Measurements from ENCODE around the gene TNIP2. TPM values are rescaled to one million over a fixed set of nuclear protein-coding genes. Genes with fewer than 3 reads are reported as not detected.

Gene TNIP2
- total RNA-seq, 2 donors from 2014 or later = 72.3 to 85.8 TPM

GRCh38 chr4:2797545-2798305, 41.6 kb upstream of the TNIP2 start:
- Mint-ChIP-seq H3K27me3 (ENCODE audit: low read depth) (no peaks in the 10 kb centered on the region), H3K27ac (no peak overlapping the region), H3K36me3 (ENCODE audit: insufficient read depth in 2 of 2) (peaks cover 0 to 2% of the 10 kb centered on the region in 2 donors), H3K4me3 (peak overlapping the region; percentile 84 to 92), H3K9me3 (no peaks in the 10 kb centered on the region), H3K4me1 (ENCODE audit: low read depth) (peaks cover 58% of the 10 kb centered on the region)
- DNase-seq (peak; percentile 31 to 49), ATAC-seq (replicated peaks in 1 of 2) (peak; percentile 31 to 58)

GRCh38 chr4:2796849-2797544, 40.9 kb upstream of the TNIP2 start:
- DNase-seq (no peak), ATAC-seq (replicated peaks in 1 of 2) (no peak)
- no peaks in the 10 kb centered on the region for H3K9me3 Mint-ChIP-seq
- H3K4me3 Mint-ChIP-seq = no peak overlapping the region
- no peaks in the 10 kb centered on the region for H3K27me3 Mint-ChIP-seq (ENCODE audit: low read depth)
- no peak overlapping the region for H3K27ac Mint-ChIP-seq
- H3K36me3 Mint-ChIP-seq (ENCODE audit: insufficient read depth in 2 of 2) = peaks cover 0 to 2% of the 10 kb centered on the region in 2 donors
- H3K4me1 Mint-ChIP-seq (ENCODE audit: low read depth) = peaks cover 58% of the 10 kb centered on the region

- Mint-ChIP-seq H3K9me3 (no peaks in the 10 kb centered on the region), H3K4me1 (ENCODE audit: low read depth) (peaks cover 52% of the 10 kb centered on the region), H3K36me3 (ENCODE audit: insufficient read depth in 2 of 2) (peaks cover 0 to 2% of the 10 kb centered on the region in 2 donors), H3K27me3 (ENCODE audit: low read depth) (no peaks in the 10 kb centered on the region), H3K4me3 (no peak overlapping the region), H3K27ac (no peak overlapping the region)
- DNase-seq (no peak), ATAC-seq (replicated peaks in 1 of 2) (no peak)
These were observed 40.0 kb upstream of the TNIP2 start for GRCh38 chr4:2795893-2796848.

GRCh38 chr4:2795300-2795892, 39.3 kb upstream of the TNIP2 start:
- Mint-ChIP-seq H3K4me3 (peak overlapping the region; percentile 85 to 88), H3K27ac (no peak overlapping the region), H3K36me3 (ENCODE audit: insufficient read depth in 2 of 2) (peaks cover 0 to 2% of the 10 kb centered on the region in 2 donors), H3K9me3 (no peaks in the 10 kb centered on the region), H3K4me1 (ENCODE audit: low read depth) (peaks cover 52% of the 10 kb centered on the region), H3K27me3 (ENCODE audit: low read depth) (no peaks in the 10 kb centered on the region)
- ATAC-seq (replicated peaks in 1 of 2) (no peak), DNase-seq (no peak)

GRCh38 chr4:2794486-2795299, 38.6 kb upstream of the TNIP2 start:
- Mint-ChIP-seq H3K27ac (no peak overlapping the region), H3K27me3 (ENCODE audit: low read depth) (no peaks in the 10 kb centered on the region), H3K4me1 (ENCODE audit: low read depth) (peaks cover 46% of the 10 kb centered on the region), H3K9me3 (no peaks in the 10 kb centered on the region), H3K4me3 (peak overlapping the region; percentile 85 to 88), H3K36me3 (ENCODE audit: insufficient read depth in 2 of 2) (no peaks in the 10 kb centered on the region)
- ATAC-seq (replicated peaks in 1 of 2) (no peak), DNase-seq (no peak)

- Mint-ChIP-seq H3K4me1 (ENCODE audit: low read depth) (peaks cover 45% of the 10 kb centered on the region), H3K4me3 (peak overlapping the region; percentile 85 to 88), H3K36me3 (ENCODE audit: insufficient read depth in 2 of 2) (no peaks in the 10 kb centered on the region), H3K27me3 (ENCODE audit: low read depth) (no peaks in the 10 kb centered on the region), H3K27ac (peak overlapping the region; percentile 76), H3K9me3 (no peaks in the 10 kb centered on the region)
- DNase-seq = peak; percentile 62 to 65
- ATAC-seq (replicated peaks in 1 of 2) = peak; percentile 28 to 45
These were observed 37.7 kb upstream of the TNIP2 start for GRCh38 chr4:2793586-2794485.

- H3K36me3 Mint-ChIP-seq (ENCODE audit: insufficient read depth in 2 of 2) = no peaks in the 10 kb centered on the region
- ATAC-seq (replicated peaks in 1 of 2) = peak; percentile 68 to 70
- H3K27ac Mint-ChIP-seq = peak within 1 kb of the TSS; percentile 76
- H3K27me3 Mint-ChIP-seq (ENCODE audit: low read depth) = no peaks in the 10 kb centered on the region
- DNase-seq = peak; percentile 72 to 76
- H3K4me3 Mint-ChIP-seq = peak within 1 kb of the TSS; percentile 85 to 88
- peaks cover 45% of the 10 kb centered on the region for H3K4me1 Mint-ChIP-seq (ENCODE audit: low read depth)
- no peaks in the 10 kb centered on the region for H3K9me3 Mint-ChIP-seq
These were observed 36.8 kb upstream of the TNIP2 start, which contains the start of gene SH3BP2 for GRCh38 chr4:2792711-2793585. Gene SH3BP2, plus strand, starts transcription at chr4:2793085. Its CDS starts 27,533 bp downstream, at chr4:2820618.

GRCh38 chr4:2792396-2792710, 36.2 kb upstream of the TNIP2 start:
- H3K27me3 Mint-ChIP-seq (ENCODE audit: low read depth) = no peaks in the 10 kb centered on the region
- peak overlapping the region in 1 of 2 donors; percentile 46 for H3K4me3 Mint-ChIP-seq
- ATAC-seq (replicated peaks in 1 of 2) (no peak), DNase-seq (no peak)
- no peak overlapping the region for H3K27ac Mint-ChIP-seq
- H3K36me3 Mint-ChIP-seq (ENCODE audit: insufficient read depth in 2 of 2) = no peaks in the 10 kb centered on the region
- no peaks in the 10 kb centered on the region for H3K9me3 Mint-ChIP-seq
- H3K4me1 Mint-ChIP-seq (ENCODE audit: low read depth) = peaks cover 45% of the 10 kb centered on the region

- Mint-ChIP-seq H3K4me1 (ENCODE audit: low read depth) (peaks cover 51% of the 10 kb centered on the region), H3K27ac (no peak overlapping the region), H3K36me3 (ENCODE audit: insufficient read depth in 2 of 2) (no peaks in the 10 kb centered on the region), H3K27me3 (ENCODE audit: low read depth) (no peaks in the 10 kb centered on the region), H3K9me3 (no peaks in the 10 kb centered on the region), H3K4me3 (peak overlapping the region in 1 of 2 donors; percentile 46)
- ATAC-seq (replicated peaks in 1 of 2) (no peak), DNase-seq (no peak)
These were observed 35.6 kb upstream of the TNIP2 start for GRCh38 chr4:2791518-2792395.
